Natural killer cell (primary cell): ENCODE data around the gene SNAPC2. TPM values are rescaled to one million over a fixed set of nuclear protein-coding genes. Genes with fewer than 3 reads are reported as not detected.
"Not testable (repeated sequence)": the region's sequence is repeated elsewhere in the genome, so short reads cannot be mapped to it uniquely, and the experiment has no call there.

Experiments
- ATAC-seq, 3 donors: fragments of 150-1000 bp in 2 of 3; fragments of 200-7000 bp in 1 of 3; cut with Tn5 transposase; 1 replicate in 1 of 3; 2 replicates in 2 of 3; pipeline ENCODE4 v1.10.0; 2021; ENCODE audit warnings: mild to moderate bottlenecking in 2 of 3, moderate library complexity in 2 of 3
- DNase-seq, 2 donors: peaks; one replicate each; pipeline versions ENCODE4 v3.0.0 to v3.0.0-alpha.2; 2013 to 2021; ENCODE audit warnings: mixed read lengths in 1 of 2
- H3K27ac ChIP-seq: one replicate; pipeline ENCODE4 v1.5.1; 2013; ENCODE audit warnings: mild to moderate bottlenecking, low read length
- H3K27me3 ChIP-seq: one replicate; pipeline ENCODE4 v1.6.1; 2013; ENCODE audit warnings: low read length; ENCODE audit not compliant: control insufficient read depth, insufficient read depth
- H3K36me3 ChIP-seq: one replicate; pipeline ENCODE4 v1.6.1; 2013; ENCODE audit warnings: low read length; ENCODE audit not compliant: control insufficient read depth, insufficient read depth
- H3K4me1 ChIP-seq: one replicate; pipeline ENCODE4 v1.6.1; 2013; ENCODE audit warnings: low read length; ENCODE audit not compliant: control insufficient read depth, insufficient read depth
- H3K4me3 ChIP-seq: one replicate; pipeline ENCODE4 v1.5.1; 2013; ENCODE audit warnings: low read length
- H3K9me3 ChIP-seq: one replicate; pipeline ENCODE4 v1.6.1; 2013; ENCODE audit warnings: low read length; ENCODE audit not compliant: control insufficient read depth, insufficient read depth
- H3K27ac Mint-ChIP-seq, 2 donors: one replicate each; pipeline ENCODE4 v1.8.0; 2022; ENCODE audit warnings: mild to moderate bottlenecking in 2 of 2, mixed read lengths in 2 of 2, moderate library complexity in 1 of 2
- H3K27me3 Mint-ChIP-seq, 2 donors: one replicate each; pipeline ENCODE4 v1.8.0; 2022; ENCODE audit warnings: low read depth in 2 of 2, mixed read lengths in 2 of 2
- H3K36me3 Mint-ChIP-seq: one replicate; pipeline ENCODE4 v1.8.0; 2022; ENCODE audit warnings: mixed read lengths
- H3K4me1 Mint-ChIP-seq, 2 donors: one replicate each; pipeline ENCODE4 v1.8.0; 2022; ENCODE audit warnings: mixed read lengths in 2 of 2
- H3K4me3 Mint-ChIP-seq: one replicate; pipeline ENCODE4 v1.8.0; 2022; ENCODE audit warnings: mild to moderate bottlenecking, moderate library complexity, mixed read lengths
- H3K9me3 Mint-ChIP-seq, 2 donors: one replicate each; pipeline ENCODE4 v1.8.0; 2022; ENCODE audit warnings: mixed read lengths in 2 of 2
- WGBS: methylation state at CpG from one replicate; pipeline ENCODE4 v1.1.7; 2013; ENCODE audit warnings: missing lambda C conversion rate; ENCODE audit not compliant: insufficient coverage; 5-methylcytosine and 5-hydroxymethylcytosine counted together
- intact Hi-C: fragments of 100-400 bp; cut with micrococcal nuclease; formaldehyde crosslinking; loops from one replicate; pipeline ENCODE4 v1.14.2; 2022
- total RNA-seq, 4 donors: library from RNA; stranded (reverse); fragments of 120-200 nt in 1 of 4; gene quantifications; one replicate each; pipeline versions ENCODE4 v1.2.3 to v1.2.4, GENCODE V29; 2013 to 2022
- TF ChIP-seq, protein P1 (sequence below): fragments of 200-600 bp; IDR thresholded peaks from one replicate; pipeline ENCODE4 v1.8.0; 2022; ENCODE audit warnings: antibody characterized with exemption

SNAPC2 gene
- total RNA-seq, 3 donors from 2014 or later (not counting 1 experiment from before 2014, with no cell fraction given): 22.1 to 32.4 (median 27.1) TPM

DNA sequence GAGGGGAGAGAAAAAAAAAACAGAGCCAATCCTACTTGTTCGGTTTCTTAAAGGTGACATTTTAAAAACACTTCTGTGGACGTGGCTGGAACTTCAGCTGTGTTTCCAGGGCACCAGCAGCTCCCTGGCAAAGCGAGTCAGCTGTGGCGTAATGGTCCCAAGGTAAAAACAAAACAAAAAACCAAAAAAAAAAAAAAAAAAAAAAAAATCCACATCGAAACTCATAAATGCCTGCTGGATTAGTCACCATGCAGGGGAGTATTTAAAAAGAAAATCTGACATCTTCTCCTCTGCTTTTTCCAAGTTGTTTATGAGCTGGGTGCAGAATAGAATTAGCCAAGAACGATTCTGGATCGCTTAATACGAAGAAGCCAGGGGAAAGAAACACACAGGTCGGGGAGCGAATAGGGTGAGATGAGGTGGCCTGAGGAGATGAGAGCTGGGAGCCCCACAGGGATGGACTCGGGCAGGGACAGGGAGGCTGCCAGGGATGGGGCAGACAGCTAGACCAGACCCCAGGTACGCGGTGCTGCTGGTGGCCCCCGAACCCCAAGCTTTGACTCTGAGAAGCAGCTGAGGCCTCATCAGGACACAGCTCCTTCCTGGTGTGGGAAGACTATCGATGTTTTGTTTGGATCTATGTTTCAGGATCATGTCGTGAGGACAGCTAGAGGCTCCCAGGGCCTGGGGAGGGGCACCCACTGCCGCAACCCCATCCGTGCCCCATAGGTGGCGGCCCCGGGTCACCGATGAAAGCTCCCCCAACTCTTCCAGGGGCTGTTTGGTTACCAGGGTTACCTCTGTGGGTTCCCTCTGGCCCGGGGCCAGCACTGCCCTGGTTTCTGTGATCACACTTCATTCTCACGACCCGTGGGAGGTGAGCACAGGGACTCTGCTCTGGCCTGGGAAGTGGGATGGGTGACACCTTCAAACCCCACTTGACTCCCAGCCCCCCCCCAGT, 8.9 kb downstream of the SNAPC2 start:
- TF ChIP-seq, protein P1, sequence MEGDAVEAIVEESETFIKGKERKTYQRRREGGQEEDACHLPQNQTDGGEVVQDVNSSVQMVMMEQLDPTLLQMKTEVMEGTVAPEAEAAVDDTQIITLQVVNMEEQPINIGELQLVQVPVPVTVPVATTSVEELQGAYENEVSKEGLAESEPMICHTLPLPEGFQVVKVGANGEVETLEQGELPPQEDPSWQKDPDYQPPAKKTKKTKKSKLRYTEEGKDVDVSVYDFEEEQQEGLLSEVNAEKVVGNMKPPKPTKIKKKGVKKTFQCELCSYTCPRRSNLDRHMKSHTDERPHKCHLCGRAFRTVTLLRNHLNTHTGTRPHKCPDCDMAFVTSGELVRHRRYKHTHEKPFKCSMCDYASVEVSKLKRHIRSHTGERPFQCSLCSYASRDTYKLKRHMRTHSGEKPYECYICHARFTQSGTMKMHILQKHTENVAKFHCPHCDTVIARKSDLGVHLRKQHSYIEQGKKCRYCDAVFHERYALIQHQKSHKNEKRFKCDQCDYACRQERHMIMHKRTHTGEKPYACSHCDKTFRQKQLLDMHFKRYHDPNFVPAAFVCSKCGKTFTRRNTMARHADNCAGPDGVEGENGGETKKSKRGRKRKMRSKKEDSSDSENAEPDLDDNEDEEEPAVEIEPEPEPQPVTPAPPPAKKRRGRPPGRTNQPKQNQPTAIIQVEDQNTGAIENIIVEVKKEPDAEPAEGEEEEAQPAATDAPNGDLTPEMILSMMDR: peak; percentile 49
- H3K9me3 Mint-ChIP-seq: no peaks in the 10 kb centered on the region
- H3K4me1 ChIP-seq: peaks cover 20% of the 10 kb centered on the region
- H3K27ac ChIP-seq: no peak overlapping the region
- H3K4me1 Mint-ChIP-seq: peaks cover 0 to 19% of the 10 kb centered on the region in 2 donors
- H3K9me3 ChIP-seq: no peaks in the 10 kb centered on the region
- peaks cover 34% of the 10 kb centered on the region for H3K36me3 ChIP-seq
- H3K36me3 Mint-ChIP-seq: no peaks in the 10 kb centered on the region
- peak; percentile 65 to 67 (median 66) for ATAC-seq
- DNase-seq: peak; percentile 72 to 90
- 63% methylated on average over 23 of the region's 24 CpGs for WGBS
- no peak overlapping the region for H3K4me3 ChIP-seq
- H3K27me3 ChIP-seq: no peaks in the 10 kb centered on the region
- H3K4me3 Mint-ChIP-seq: peak overlapping the region; percentile 45
- peak overlapping the region; percentile 67 to 80 for H3K27ac Mint-ChIP-seq
- intact Hi-C loops: loop anchor here (2.0 kb wide), 1 partner anchor 14 kb away; the partner anchor contains the start of gene TIMM44
- no peaks in the 10 kb centered on the region for H3K27me3 Mint-ChIP-seq

DNA sequence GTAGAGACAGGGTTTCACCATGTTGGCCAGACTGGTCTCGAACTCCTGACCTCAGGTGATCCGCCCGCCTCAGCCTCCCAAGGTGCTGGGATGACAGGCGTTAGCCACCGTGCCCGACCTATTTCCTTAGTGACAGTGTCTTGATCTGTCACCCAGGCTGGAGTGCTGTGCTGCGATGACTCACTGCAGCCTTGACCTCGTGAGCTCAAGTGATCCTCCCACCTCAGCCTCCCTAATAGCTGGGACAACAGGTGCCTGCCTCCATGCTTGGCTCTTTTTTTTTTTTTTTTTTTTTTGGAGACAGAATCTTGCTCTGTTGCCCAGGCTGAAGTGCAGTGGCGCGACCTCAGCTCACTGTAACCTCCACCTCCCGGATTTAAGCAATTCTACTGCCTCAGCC, 9.9 kb downstream of the SNAPC2 start:
- Mint-ChIP-seq H3K27ac (peak overlapping the region in 1 of 2 donors; percentile 80), H3K4me1 (peaks cover 0 to 18% of the 10 kb centered on the region in 2 donors)
- H3K27ac ChIP-seq, H3K9me3 ChIP-seq, DNase-seq, H3K27me3 ChIP-seq, H3K36me3 Mint-ChIP-seq, H3K27me3 Mint-ChIP-seq, H3K4me3 ChIP-seq, intact Hi-C loops, H3K9me3 Mint-ChIP-seq, ATAC-seq, H3K4me3 Mint-ChIP-seq: not testable (repeated sequence)
- H3K36me3 ChIP-seq: peaks cover 44% of the 10 kb centered on the region
- WGBS: 79% methylated on average over 11 of the region's 11 CpGs
- H3K4me1 ChIP-seq: peaks cover 16% of the 10 kb centered on the region

DNA sequence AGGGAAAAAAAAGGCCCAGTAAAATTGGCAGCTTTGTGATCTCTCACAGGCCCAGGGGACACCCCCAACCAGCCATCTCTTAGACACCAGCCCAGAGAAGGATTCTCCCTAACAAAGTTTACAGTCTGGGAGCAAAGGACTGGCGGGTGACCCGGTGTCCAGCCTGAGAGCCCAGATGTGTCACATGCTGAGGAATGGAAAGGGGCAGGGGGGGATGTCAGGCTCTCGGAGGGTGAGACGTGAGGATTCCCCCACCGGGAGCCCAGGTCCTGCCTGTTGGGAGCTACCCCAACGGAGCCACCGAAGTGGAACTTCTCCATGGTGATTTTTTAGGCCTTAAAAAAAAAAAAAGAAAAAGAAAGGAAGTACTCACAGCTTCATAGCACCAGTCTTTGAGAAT, 10.6 kb downstream of the SNAPC2 start:
- H3K4me3 ChIP-seq: no peak overlapping the region
- DNase-seq: no peak
- no peaks in the 10 kb centered on the region for H3K27me3 ChIP-seq
- peaks cover 0 to 14% of the 10 kb centered on the region in 2 donors for H3K4me1 Mint-ChIP-seq
- no peak overlapping the region for H3K4me3 Mint-ChIP-seq
- peak overlapping the region in 1 of 2 donors; percentile 80 for H3K27ac Mint-ChIP-seq
- peaks cover 49% of the 10 kb centered on the region for H3K36me3 ChIP-seq
- 91% methylated on average over 7 of the region's 7 CpGs for WGBS
- no peak overlapping the region for H3K27ac ChIP-seq
- H3K4me1 ChIP-seq: peaks cover 14% of the 10 kb centered on the region
- no peaks in the 10 kb centered on the region for H3K9me3 ChIP-seq
- TF ChIP-seq, protein P1: no peak
- intact Hi-C loops: no loop called here
- no peak for ATAC-seq
- no peaks in the 10 kb centered on the region for H3K9me3 Mint-ChIP-seq
- no peaks in the 10 kb centered on the region for H3K27me3 Mint-ChIP-seq
- no peaks in the 10 kb centered on the region for H3K36me3 Mint-ChIP-seq

DNA sequence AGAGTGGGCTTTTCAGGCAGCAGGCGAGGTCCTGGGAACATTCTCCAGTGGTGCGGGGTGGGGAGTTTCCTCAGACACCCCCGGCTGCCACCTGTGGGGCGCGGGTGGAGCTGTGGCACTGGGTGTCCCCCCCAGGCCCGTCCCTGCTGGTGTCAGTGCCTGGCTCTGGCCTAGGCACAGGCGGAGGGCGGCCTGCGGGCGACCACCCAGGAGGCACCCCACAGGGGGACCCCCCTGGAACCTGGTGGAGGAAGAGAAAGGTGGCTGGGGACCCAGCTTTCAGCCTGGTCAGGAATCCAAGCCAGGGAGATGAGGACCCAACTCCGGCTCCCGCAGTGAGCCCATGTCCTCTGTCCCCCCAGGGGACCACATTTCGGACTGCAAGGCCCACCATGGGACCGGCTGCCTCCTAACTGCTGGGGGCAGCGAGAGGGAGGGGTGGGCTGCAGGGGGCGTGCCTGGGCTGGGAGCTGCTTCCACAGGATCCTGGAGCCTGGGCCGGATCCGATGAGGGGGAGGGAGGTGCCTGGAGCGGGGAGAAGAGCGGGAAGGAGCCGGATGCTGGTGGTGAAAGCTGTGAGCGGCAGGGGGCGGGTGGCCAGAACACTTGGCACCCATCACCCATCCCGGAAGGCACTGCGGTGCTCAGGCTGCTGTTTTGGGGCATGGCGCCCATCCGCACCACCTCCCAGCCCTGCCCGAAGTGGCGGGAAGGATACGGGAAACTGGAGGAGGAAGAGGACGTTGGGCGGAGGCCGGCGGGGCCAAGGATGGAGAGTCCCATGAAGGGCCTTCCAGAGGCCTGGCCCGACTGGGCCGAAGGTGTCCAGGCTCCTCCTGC, 11.3 kb downstream of the SNAPC2 start:
- Histone ChIP-seq H3K4me1 (peaks cover 10% of the 10 kb centered on the region), H3K27me3 (no peaks in the 10 kb centered on the region), H3K9me3 (no peaks in the 10 kb centered on the region), H3K36me3 (peaks cover 53% of the 10 kb centered on the region), H3K27ac (no peak overlapping the region), H3K4me3 (no peak overlapping the region)
- WGBS: 96% methylated on average over 36 of the region's 36 CpGs
- H3K36me3 Mint-ChIP-seq: no peaks in the 10 kb centered on the region
- intact Hi-C loops: no loop called here
- peak overlapping the region in 1 of 2 donors; percentile 80 for H3K27ac Mint-ChIP-seq
- no peaks in the 10 kb centered on the region for H3K9me3 Mint-ChIP-seq
- H3K4me3 Mint-ChIP-seq: no peak overlapping the region
- no peak for DNase-seq
- no peak for ATAC-seq
- H3K27me3 Mint-ChIP-seq: no peaks in the 10 kb centered on the region
- TF ChIP-seq, protein P1: no peak
- H3K4me1 Mint-ChIP-seq: peaks cover 0 to 11% of the 10 kb centered on the region in 2 donors
